Naive B cell (primary cell): ENCODE measurements around the gene WFDC6. TPM values are rescaled to one million over a fixed set of nuclear protein-coding genes. Genes with fewer than 3 reads are reported as not detected.
"Not testable (repeated sequence)": the region's sequence is repeated elsewhere in the genome, so short reads cannot be mapped to it uniquely, and the experiment has no call there.

ENCODE experiments used
- ATAC-seq, 2 donors: fragments of 150-1000 bp; cut with Tn5 transposase; 2 replicates each; pipeline ENCODE4 v1.10.0; 2021; ENCODE audit warnings: low read depth in 2 of 2, mild to moderate bottlenecking in 2 of 2, moderate library complexity in 2 of 2
- DNase-seq: peaks from one replicate; pipeline ENCODE4 v3.0.0; 2022
- H3K27ac Mint-ChIP-seq, 6 donors: one replicate each; pipeline ENCODE4 v1.8.0; 2020 to 2022; ENCODE audit warnings: mild to moderate bottlenecking in 6 of 6, mixed read lengths in 6 of 6, moderate library complexity in 5 of 6, inconsistent platforms in 2 of 6
- H3K27me3 Mint-ChIP-seq, 3 donors: one replicate each; pipeline ENCODE4 v1.8.0; 2021 to 2022; ENCODE audit warnings: mixed read lengths in 3 of 3, mild to moderate bottlenecking in 1 of 3
- H3K36me3 Mint-ChIP-seq, 2 donors: one replicate each; pipeline ENCODE4 v1.8.0; 2020 to 2022; ENCODE audit warnings: mixed read lengths in 2 of 2, inconsistent platforms in 1 of 2, mild to moderate bottlenecking in 1 of 2
- H3K4me1 Mint-ChIP-seq, 3 donors: one replicate each; pipeline ENCODE4 v1.8.0; 2020 to 2022; ENCODE audit warnings: mixed read lengths in 3 of 3, inconsistent platforms in 1 of 3, mild to moderate bottlenecking in 1 of 3, moderate library complexity in 1 of 3
- H3K4me3 Mint-ChIP-seq, 8 donors: one replicate each; pipeline ENCODE4 v1.8.0; 2020 to 2022; ENCODE audit warnings: mild to moderate bottlenecking in 8 of 8, mixed read lengths in 8 of 8, moderate library complexity in 8 of 8, inconsistent platforms in 2 of 8
- H3K9me3 Mint-ChIP-seq, 7 donors: one replicate each; pipeline ENCODE4 v1.8.0; 2020 to 2022; ENCODE audit warnings: mixed read lengths in 7 of 7, mild to moderate bottlenecking in 5 of 7, inconsistent platforms in 2 of 7, moderate library complexity in 1 of 7
- polyA plus RNA-seq, 6 donors: library from polyadenylated mRNA; unstranded; fragments of 300-500 nt; fragmentation: Illumina TruSeq; gene quantifications; one replicate each; pipeline ENCODE4 v1.2.3, GENCODE V29; 2021; ENCODE audit warnings: low read depth in 6 of 6

Gene WFDC6
- not detected for polyA plus RNA-seq

GRCh38 chr20:45539382-45539781, at the start of gene WFDC6:
Gene WFDC6 (minus strand): TSS chr20:45539482. CDS start chr20:45539407, 75 bp downstream.
- Mint-ChIP-seq H3K27ac (no peak within 1 kb of the TSS), H3K9me3 (peaks cover 0 to 3% (median 0%) of the 10 kb centered on the region in 7 donors), H3K27me3 (peaks cover 36 to 62% (median 53%) of the 10 kb centered on the region in 3 donors), H3K36me3 (no peaks in the 10 kb centered on the region), H3K4me3 (no peak within 1 kb of the TSS), H3K4me1 (no peaks in the 10 kb centered on the region)
- no peak for DNase-seq
- no peak for ATAC-seq

DNA sequence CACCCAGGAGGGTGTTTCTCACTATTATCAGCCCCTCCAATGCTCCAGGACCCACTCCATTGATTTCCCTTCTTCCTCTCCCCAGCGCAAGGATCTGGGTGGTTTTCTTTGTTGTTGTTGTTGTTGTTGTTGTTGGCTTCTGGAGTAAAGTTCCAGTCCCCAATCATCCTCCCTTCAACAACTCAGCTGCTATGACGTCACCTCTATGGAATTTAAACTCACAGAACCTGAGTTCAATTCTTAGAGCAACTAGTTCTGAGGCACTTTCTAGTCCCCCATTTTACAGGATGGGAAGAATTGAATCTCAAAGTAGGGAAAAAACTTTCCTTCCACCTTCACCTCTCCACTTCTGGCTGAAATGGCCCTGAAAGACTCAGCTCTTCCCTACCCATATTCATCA, 49.5 kb upstream of the WFDC6 start:
- ATAC-seq (no peak), DNase-seq (no peak)
- peaks cover 0 to 5% (median 0%) of the 10 kb centered on the region in 7 donors for H3K9me3 Mint-ChIP-seq
- no peak overlapping the region for H3K27ac Mint-ChIP-seq
- peaks cover 8 to 32% (median 20%) of the 10 kb centered on the region in 3 donors for H3K27me3 Mint-ChIP-seq
- H3K4me3 Mint-ChIP-seq, result no peak overlapping the region
- no peaks in the 10 kb centered on the region for H3K36me3 Mint-ChIP-seq
- H3K4me1 Mint-ChIP-seq, result no peaks in the 10 kb centered on the region

- H3K27ac Mint-ChIP-seq, H3K36me3 Mint-ChIP-seq: not testable (repeated sequence)
These were observed 46.7 kb upstream of the WFDC6 start for GRCh38 chr20:45585986-45586385.

DNA sequence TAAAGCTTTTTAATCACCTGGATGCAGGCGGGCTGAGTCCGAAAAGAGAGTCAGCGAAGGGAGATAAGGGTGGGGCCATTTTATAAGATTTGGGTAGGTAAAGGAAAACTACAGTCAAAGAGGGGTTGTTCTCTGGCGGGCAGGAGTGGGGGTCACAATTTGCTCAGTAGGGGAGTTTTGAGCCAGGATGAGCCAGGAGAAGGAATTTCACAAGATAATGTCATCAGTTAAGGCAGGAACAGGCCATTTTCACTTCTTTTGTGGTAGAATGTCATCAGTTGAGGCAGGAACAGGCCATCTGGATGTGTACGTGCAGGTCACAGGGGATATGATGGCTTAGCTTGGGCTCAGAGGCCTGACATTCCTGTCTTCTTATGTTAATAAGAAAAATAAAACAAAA, 45.0 kb upstream of the WFDC6 start:
- not testable (repeated sequence) for H3K4me1 Mint-ChIP-seq, DNase-seq, ATAC-seq, H3K9me3 Mint-ChIP-seq, H3K4me3 Mint-ChIP-seq, H3K27ac Mint-ChIP-seq, H3K36me3 Mint-ChIP-seq
- H3K27me3 Mint-ChIP-seq, result peaks cover 16 to 34% (median 18%) of the 10 kb centered on the region in 3 donors

More at GRCh38 chr20:45585986-45586385, 46.7 kb upstream of the WFDC6 start:
- H3K9me3 Mint-ChIP-seq, H3K4me1 Mint-ChIP-seq, DNase-seq, H3K4me3 Mint-ChIP-seq, ATAC-seq: not testable (repeated sequence)
- peaks cover 1 to 22% (median 10%) of the 10 kb centered on the region in 3 donors for H3K27me3 Mint-ChIP-seq

- Mint-ChIP-seq H3K27ac (no peak overlapping the region), H3K4me1 (no peaks in the 10 kb centered on the region), H3K9me3 (peaks cover 0 to 3% (median 0%) of the 10 kb centered on the region in 7 donors), H3K36me3 (no peaks in the 10 kb centered on the region), H3K27me3 (peaks cover 17 to 35% (median 22%) of the 10 kb centered on the region in 3 donors), H3K4me3 (no peak overlapping the region)
- no peak for ATAC-seq
- DNase-seq, result no peak
These were observed 44.2 kb upstream of the WFDC6 start for GRCh38 chr20:45583502-45583901.

- Mint-ChIP-seq H3K9me3 (peaks cover 0 to 3% (median 0%) of the 10 kb centered on the region in 7 donors), H3K36me3 (no peaks in the 10 kb centered on the region), H3K4me1 (no peaks in the 10 kb centered on the region), H3K27ac (peak overlapping the region in 1 of 6 donors; percentile 24), H3K27me3 (peaks cover 17 to 27% (median 22%) of the 10 kb centered on the region in 3 donors), H3K4me3 (no peak overlapping the region)
- DNase-seq, result no peak
- ATAC-seq, result no peak
These were observed 42.4 kb upstream of the WFDC6 start for GRCh38 chr20:45581702-45582101.

DNA sequence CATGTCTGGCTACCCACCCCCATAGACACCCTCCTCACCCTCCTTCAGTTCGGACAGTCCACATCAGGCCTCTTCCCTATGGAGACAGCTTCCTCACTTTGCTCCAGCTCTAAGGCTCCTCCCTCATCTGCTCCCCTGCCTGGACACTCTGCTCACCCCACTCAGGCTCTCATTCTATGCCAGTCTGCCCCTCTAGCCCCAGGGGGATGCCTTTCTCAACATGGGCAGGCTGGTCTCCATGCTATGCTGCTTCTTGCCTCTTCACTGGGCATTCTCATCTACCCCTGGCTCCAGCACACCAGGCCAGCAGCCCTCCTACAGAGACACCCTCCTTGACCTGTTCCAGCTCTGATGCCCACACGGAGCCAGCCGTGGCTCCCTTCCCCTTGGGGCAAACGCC, 39.9 kb upstream of the WFDC6 start, which contains the start of gene WFDC8:
WFDC8 (minus strand) TSS at position 101 of the 400 bp plus-strand sequence; CDS start at position 64, 37 bp downstream.
- no peak within 1 kb of the TSS for H3K4me3 Mint-ChIP-seq
- ATAC-seq (no peak), DNase-seq (no peak)
- H3K9me3 Mint-ChIP-seq, result peaks cover 0 to 3% (median 0%) of the 10 kb centered on the region in 7 donors
- no peaks in the 10 kb centered on the region for H3K4me1 Mint-ChIP-seq
- H3K36me3 Mint-ChIP-seq, result no peaks in the 10 kb centered on the region
- H3K27me3 Mint-ChIP-seq, result peaks cover 22 to 39% (median 27%) of the 10 kb centered on the region in 3 donors
- H3K27ac Mint-ChIP-seq, result no peak within 1 kb of the TSS

DNA sequence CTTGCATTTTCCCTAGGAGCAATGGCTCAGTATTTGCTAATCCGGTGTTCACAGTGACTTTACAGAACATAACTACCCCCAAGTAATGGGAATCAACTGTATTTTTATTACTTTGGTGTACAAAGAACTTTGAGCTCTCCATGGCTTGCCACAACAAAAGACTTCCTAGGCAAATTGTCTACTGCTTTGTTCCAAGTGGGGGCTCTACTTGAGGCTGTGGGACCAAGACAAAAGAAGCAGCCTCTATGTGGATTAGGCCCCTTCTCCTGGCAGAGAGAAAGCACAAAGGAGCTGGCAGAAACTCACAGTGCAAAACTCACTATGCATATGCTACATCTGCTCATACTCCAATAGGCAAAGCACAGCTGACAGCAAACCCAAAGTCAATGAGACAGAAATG, 38.9 kb upstream of the WFDC6 start:
- H3K27ac Mint-ChIP-seq, result no peak overlapping the region
- H3K36me3 Mint-ChIP-seq, result no peaks in the 10 kb centered on the region
- peaks cover 0 to 3% (median 0%) of the 10 kb centered on the region in 7 donors for H3K9me3 Mint-ChIP-seq
- peaks cover 27 to 46% (median 27%) of the 10 kb centered on the region in 3 donors for H3K27me3 Mint-ChIP-seq
- no peak overlapping the region for H3K4me3 Mint-ChIP-seq
- no peaks in the 10 kb centered on the region for H3K4me1 Mint-ChIP-seq
- DNase-seq, result no peak
- no peak for ATAC-seq

DNA sequence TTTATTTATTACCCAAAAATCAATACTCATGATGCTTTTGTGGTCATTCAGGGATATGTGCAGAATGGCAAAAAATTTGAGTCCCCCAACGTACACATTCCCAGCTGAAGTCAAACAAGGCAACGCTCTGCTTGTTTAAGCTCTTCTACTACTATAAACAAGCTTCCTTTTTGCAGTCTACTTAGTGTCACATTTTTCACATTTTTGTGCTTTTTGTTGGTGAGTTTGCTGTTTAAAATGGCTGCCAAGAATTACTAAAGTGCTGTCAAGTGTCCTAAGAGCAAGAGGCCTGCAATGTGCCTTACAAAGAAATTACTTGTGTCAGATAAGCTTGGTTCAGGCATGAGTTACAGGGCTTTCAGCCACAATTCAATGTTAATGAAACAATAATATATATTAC, 37.7 kb upstream of the WFDC6 start:
- no peak overlapping the region for H3K4me3 Mint-ChIP-seq
- H3K9me3 Mint-ChIP-seq, result peaks cover 0 to 3% (median 0%) of the 10 kb centered on the region in 7 donors
- no peak for ATAC-seq
- DNase-seq, result no peak
- H3K4me1 Mint-ChIP-seq, result no peaks in the 10 kb centered on the region
- H3K36me3 Mint-ChIP-seq, result no peaks in the 10 kb centered on the region
- peaks cover 32 to 50% (median 33%) of the 10 kb centered on the region in 3 donors for H3K27me3 Mint-ChIP-seq
- H3K27ac Mint-ChIP-seq, result no peak overlapping the region

DNA sequence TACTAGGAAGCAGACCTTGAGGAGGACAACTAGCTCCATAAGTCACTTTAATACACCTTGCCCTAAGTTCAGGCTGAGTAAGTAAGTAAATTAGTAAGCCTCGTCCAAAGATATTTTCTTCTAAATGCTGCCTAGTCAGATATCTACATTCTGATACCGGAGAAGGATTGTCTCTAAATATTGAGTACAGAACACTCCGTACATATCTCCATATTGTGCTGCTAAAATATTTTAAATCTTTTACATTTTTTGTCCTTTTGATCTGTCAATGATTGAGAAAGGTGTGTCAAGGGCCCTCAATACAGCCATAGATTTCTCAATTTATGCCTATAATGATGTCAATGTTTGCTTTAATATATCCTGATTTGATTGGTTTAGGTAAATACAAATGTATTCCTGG, 36.6 kb upstream of the WFDC6 start:
- Mint-ChIP-seq H3K36me3 (no peaks in the 10 kb centered on the region), H3K9me3 (peaks cover 0 to 3% (median 0%) of the 10 kb centered on the region in 7 donors), H3K27ac (no peak overlapping the region), H3K4me1 (no peaks in the 10 kb centered on the region), H3K27me3 (peaks cover 36 to 54% (median 40%) of the 10 kb centered on the region in 3 donors), H3K4me3 (no peak overlapping the region)
- ATAC-seq (no peak), DNase-seq (no peak)

GRCh38 chr20:45569650-45570049, 30.4 kb upstream of the WFDC6 start:
- H3K4me1 Mint-ChIP-seq, ATAC-seq, H3K36me3 Mint-ChIP-seq, H3K9me3 Mint-ChIP-seq, DNase-seq, H3K27ac Mint-ChIP-seq, H3K4me3 Mint-ChIP-seq: not testable (repeated sequence)
- H3K27me3 Mint-ChIP-seq, result peaks cover 10 to 27% (median 25%) of the 10 kb centered on the region in 3 donors

- peaks cover 25 to 35% (median 31%) of the 10 kb centered on the region in 3 donors for H3K27me3 Mint-ChIP-seq
- DNase-seq (no peak), ATAC-seq (no peak)
- peaks cover 0 to 3% of the 10 kb centered on the region in 2 donors for H3K36me3 Mint-ChIP-seq
- no peak overlapping the region for H3K4me3 Mint-ChIP-seq
- H3K9me3 Mint-ChIP-seq, result peaks cover 0 to 4% (median 1%) of the 10 kb centered on the region in 7 donors
- H3K27ac Mint-ChIP-seq, result no peak overlapping the region
- no peaks in the 10 kb centered on the region for H3K4me1 Mint-ChIP-seq
These were observed 25.5 kb upstream of the WFDC6 start for GRCh38 chr20:45564760-45565276.

DNA sequence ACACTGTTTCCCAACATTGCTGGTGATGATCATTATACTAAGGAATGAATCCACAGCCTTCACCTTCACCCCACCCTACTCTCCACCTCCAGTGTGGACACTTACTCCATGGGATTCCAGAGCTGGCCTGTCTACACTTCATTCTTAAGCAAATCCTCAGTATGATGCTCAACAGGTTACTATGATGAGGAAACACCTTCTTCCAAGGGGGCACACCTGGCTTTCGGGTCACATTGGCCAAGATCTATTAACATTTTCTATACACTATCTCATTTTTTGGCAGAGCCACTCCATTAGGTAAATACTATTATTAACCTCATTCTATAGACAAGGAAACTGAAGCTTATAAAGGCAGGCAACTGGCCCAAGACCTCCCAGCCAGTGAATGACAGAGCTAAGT, 15.9 kb upstream of the WFDC6 start:
- DNase-seq (no peak), ATAC-seq (no peak)
- Mint-ChIP-seq H3K27me3 (peaks cover 29 to 49% (median 32%) of the 10 kb centered on the region in 3 donors), H3K9me3 (peaks cover 0 to 9% (median 3%) of the 10 kb centered on the region in 7 donors), H3K4me3 (no peak overlapping the region), H3K4me1 (no peaks in the 10 kb centered on the region), H3K27ac (no peak overlapping the region), H3K36me3 (no peaks in the 10 kb centered on the region)

GRCh38 chr20:45552456-45552855, 13.2 kb upstream of the WFDC6 start:
- H3K36me3 Mint-ChIP-seq, result no peaks in the 10 kb centered on the region
- ATAC-seq (no peak), DNase-seq (no peak)
- H3K27ac Mint-ChIP-seq, result no peak overlapping the region
- H3K4me3 Mint-ChIP-seq, result no peak overlapping the region
- peaks cover 25 to 53% (median 25%) of the 10 kb centered on the region in 3 donors for H3K27me3 Mint-ChIP-seq
- no peaks in the 10 kb centered on the region for H3K4me1 Mint-ChIP-seq
- H3K9me3 Mint-ChIP-seq, result peaks cover 0 to 11% (median 6%) of the 10 kb centered on the region in 7 donors
